Left lung (tissue), 14 donors: ENCODE results near the gene CCDC152. TPM values are rescaled to one million over a fixed set of nuclear protein-coding genes. Genes with fewer than 3 reads are reported as not detected.

Source experiments
- ATAC-seq: fragments of 200-7000 bp; cut with Tn5 transposase; one replicate; pipeline ENCODE4 v1.9.1; 2020; ENCODE audit warnings: moderate library complexity
- DNase-seq, 4 donors: peaks; one replicate each; pipeline ENCODE4 v3.0.0-alpha.2; 2013 to 2020
- H3K27ac ChIP-seq, 2 donors: fragments of 200-600 bp; sonication (generic) in 1 of 2; one replicate each; pipeline versions ENCODE4 v1.5.0 to v1.8.0; 2020 to 2021
- H3K27me3 ChIP-seq, 2 donors: fragments of 200-600 bp; sonication (generic) in 1 of 2; one replicate each; pipeline versions ENCODE4 v1.5.0 to v1.8.0; 2020 to 2021
- H3K36me3 ChIP-seq, 2 donors: fragments of 200-600 bp; sonication (generic) in 1 of 2; one replicate each; pipeline versions ENCODE4 v1.5.0 to v1.8.0; 2020 to 2021
- H3K4me1 ChIP-seq, 2 donors: fragments of 200-600 bp; one replicate each; pipeline ENCODE4 v1.8.0; 2021
- H3K4me3 ChIP-seq, 2 donors: fragments of 200-600 bp; sonication (generic) in 1 of 2; one replicate each; pipeline versions ENCODE4 v1.5.0 to v1.8.0; 2020 to 2021; ENCODE audit warnings: mild to moderate bottlenecking in 1 of 2
- H3K9me3 ChIP-seq, 2 donors: fragments of 200-600 bp; sonication (generic) in 1 of 2; one replicate each; pipeline versions ENCODE4 v1.5.0 to v1.8.0; 2020 to 2021
- intact Hi-C, 2 donors: fragments of 100-400 bp; cut with DNase I; formaldehyde crosslinking; loops; one replicate each; pipeline versions ENCODE4 v1.11.2 to v1.14.2; 2022
- long read RNA-seq, 12 donors: library from polyadenylated mRNA in 2 of 12; unstranded in 2 of 12; transcript quantifications; one replicate each; pipeline ENCODE4 v2.0.0 and lab custom pipeline, GENCODE V29; 2019 to 2026
- polyA plus RNA-seq, 6 donors: library from polyadenylated mRNA; unstranded; fragments of 120-200 nt; gene quantifications; one replicate each; pipeline ENCODE4 v1.2.1, GENCODE V29; 2013; ENCODE audit not compliant: insufficient read length in 6 of 6
- total RNA-seq, 2 donors: library from RNA; stranded (reverse); fragmentation: NEBNext Ultra II Directional; extraction: Animal tissue kit (Norgen Biotek cat#: 25700); gene quantifications; one replicate each; pipeline ENCODE4 v1.2.1, GENCODE V29; 2021
- TF ChIP-seq, protein P1 (sequence below), 2 donors: fragments of 200-600 bp; sonication (generic) in 1 of 2; IDR thresholded peaks; one replicate each; pipeline versions ENCODE4 v1.5.0 to v1.8.0; 2021; ENCODE audit warnings: antibody characterized with exemption in 2 of 2
- donor health status: DM: no; HTN: yes; CAD: no.
- donor health status: DM: no; HTN: no; CAD: no.

The CCDC152 gene
- total RNA-seq (1 to 10 TPM in 1 of 2 donors, under 1 TPM in 1; 0.96 to 1.2 TPM), polyA plus RNA-seq (10 to 100 TPM; 14.2 to 37.8 (median 23.8) TPM)
- long read RNA-seq, donor 1 = 0 reads
- long read RNA-seq, donor 2, partial matches to known transcripts = 212 of 496 reads
- long read RNA-seq, donor 2, other reads (novel, unspliced or antisense) = 284 of 496 reads
- long read RNA-seq, donor 3, partial matches to known transcripts = 418 of 444 reads
- long read RNA-seq, donor 3, other reads (novel, unspliced or antisense) = 25 of 444 reads
- long read RNA-seq, donor 4, partial matches to known transcripts = 2 of 7 reads
- long read RNA-seq, donor 4, other reads (novel, unspliced or antisense) = 5 of 7 reads
- long read RNA-seq, donor 5, partial matches to known transcripts = 0 of 2 reads
- long read RNA-seq, donor 5, other reads (novel, unspliced or antisense) = 0 of 2 reads
- long read RNA-seq, donor 6, partial matches to known transcripts = 2,236 of 2,283 reads
- long read RNA-seq, donor 6, other reads (novel, unspliced or antisense) = 46 of 2,283 reads
- long read RNA-seq, donor 7, partial matches to known transcripts = 153 of 473 reads
- long read RNA-seq, donor 7, other reads (novel, unspliced or antisense) = 320 of 473 reads
- long read RNA-seq, donor 8, partial matches to known transcripts = 253 of 270 reads
- long read RNA-seq, donor 8, other reads (novel, unspliced or antisense) = 16 of 270 reads
- long read RNA-seq, donor 9 = 0 reads
- long read RNA-seq, donor 10 = 0 reads
- long read RNA-seq, donor 11, partial matches to known transcripts = 43 of 44 reads
- long read RNA-seq, donor 11, other reads (novel, unspliced or antisense) = 0 of 44 reads
- long read RNA-seq, donor 12, partial matches to known transcripts = 325 of 342 reads
- long read RNA-seq, donor 12, other reads (novel, unspliced or antisense) = 17 of 342 reads

DNA sequence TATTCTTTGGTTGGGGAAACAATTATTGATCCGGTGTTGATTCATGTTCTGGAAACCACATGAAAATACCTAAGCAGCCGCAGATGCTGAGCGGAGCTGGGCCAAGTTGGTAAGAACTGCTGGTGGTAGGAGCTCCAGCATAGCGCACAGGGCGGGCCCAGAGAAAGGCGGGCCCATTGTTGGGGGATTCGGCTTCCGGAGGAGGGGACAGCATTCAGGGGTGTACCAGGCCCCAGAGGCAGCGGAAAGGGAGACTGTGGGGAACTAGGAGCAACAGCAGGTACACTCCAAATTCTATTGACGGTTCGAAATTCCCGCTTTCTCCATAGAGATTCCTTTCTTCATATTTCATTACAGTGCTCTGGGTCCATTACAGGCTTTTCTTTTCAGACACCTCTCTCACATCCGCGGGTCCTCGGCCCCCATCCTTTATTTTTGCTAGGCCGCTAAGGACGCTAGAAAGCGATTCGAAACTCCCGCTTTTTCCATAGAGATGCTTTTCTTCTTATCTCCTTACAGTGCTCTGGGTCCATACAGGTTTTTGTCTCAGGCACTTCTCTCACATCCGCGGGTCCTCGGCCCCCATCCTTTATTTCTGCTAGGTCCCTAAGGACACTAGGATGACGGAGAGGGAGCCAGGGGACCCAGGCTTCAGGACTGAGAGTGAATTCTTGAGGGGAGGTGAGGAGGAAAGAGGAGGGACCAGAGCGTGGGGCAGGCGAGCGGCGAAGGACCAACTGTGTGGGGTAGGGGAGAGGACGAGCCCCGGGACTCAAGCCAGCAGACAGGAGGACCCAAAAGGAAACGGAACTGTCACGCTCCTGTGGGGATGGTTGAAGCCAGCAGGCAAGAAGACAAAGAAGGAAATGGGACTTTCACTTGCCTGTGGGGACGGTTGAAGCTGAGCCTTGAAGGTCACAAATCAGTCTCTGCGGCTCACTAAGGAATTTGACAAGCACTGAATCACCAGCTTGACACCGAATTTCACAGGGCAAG is at the start of gene CCDC152:
Gene CCDC152 (plus strand): TSS at position 213 of the 996 bp plus-strand sequence. CDS start 2,304 bp downstream, outside the sequence.
- H3K27me3 ChIP-seq = peaks cover 9 to 14% of the 10 kb centered on the region in 2 donors
- intact Hi-C loops = no loop called here
- ATAC-seq = peak; percentile 21
- H3K9me3 ChIP-seq = no peaks in the 10 kb centered on the region
- no peaks in the 10 kb centered on the region for H3K36me3 ChIP-seq
- DNase-seq = peak in 3 of 4 donors; percentile 9 to 58 (median 20)
- TF ChIP-seq, protein P1, sequence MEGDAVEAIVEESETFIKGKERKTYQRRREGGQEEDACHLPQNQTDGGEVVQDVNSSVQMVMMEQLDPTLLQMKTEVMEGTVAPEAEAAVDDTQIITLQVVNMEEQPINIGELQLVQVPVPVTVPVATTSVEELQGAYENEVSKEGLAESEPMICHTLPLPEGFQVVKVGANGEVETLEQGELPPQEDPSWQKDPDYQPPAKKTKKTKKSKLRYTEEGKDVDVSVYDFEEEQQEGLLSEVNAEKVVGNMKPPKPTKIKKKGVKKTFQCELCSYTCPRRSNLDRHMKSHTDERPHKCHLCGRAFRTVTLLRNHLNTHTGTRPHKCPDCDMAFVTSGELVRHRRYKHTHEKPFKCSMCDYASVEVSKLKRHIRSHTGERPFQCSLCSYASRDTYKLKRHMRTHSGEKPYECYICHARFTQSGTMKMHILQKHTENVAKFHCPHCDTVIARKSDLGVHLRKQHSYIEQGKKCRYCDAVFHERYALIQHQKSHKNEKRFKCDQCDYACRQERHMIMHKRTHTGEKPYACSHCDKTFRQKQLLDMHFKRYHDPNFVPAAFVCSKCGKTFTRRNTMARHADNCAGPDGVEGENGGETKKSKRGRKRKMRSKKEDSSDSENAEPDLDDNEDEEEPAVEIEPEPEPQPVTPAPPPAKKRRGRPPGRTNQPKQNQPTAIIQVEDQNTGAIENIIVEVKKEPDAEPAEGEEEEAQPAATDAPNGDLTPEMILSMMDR (IDR thresholded peaks at IDR 0.05) = no peak
- peaks cover 0 to 3% of the 10 kb centered on the region in 2 donors for H3K4me1 ChIP-seq
- peak within 1 kb of the TSS; percentile 4 to 28 for H3K4me3 ChIP-seq
- no peak within 1 kb of the TSS for H3K27ac ChIP-seq

DNA sequence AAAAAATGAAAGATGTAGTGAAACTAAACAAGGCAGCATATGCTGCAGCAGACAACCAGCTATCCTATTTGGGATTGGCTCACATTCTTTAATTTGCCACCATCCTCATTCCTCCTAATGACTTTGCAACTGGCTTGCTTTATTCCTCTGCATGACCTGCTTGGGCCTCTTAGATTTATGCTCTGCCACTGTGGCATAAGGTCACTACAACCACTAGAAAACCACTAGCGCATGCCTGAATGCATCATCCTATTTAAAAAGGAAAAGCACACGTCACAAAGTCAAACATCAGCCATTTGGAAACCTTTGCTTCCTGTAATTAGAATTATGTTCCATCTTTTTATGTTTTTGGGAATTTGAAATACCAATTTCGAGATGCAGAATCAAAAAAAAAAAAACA is 40.8 kb upstream of the CCDC152 start:
- H3K4me1 ChIP-seq = no peaks in the 10 kb centered on the region
- no peak overlapping the region for H3K4me3 ChIP-seq
- intact Hi-C loops = no loop called here
- TF ChIP-seq, protein P1 (IDR thresholded peaks at IDR 0.05) = no peak
- H3K9me3 ChIP-seq = no peaks in the 10 kb centered on the region
- ATAC-seq = no peak
- no peak for DNase-seq
- H3K36me3 ChIP-seq = no peaks in the 10 kb centered on the region
- no peaks in the 10 kb centered on the region for H3K27me3 ChIP-seq
- no peak overlapping the region for H3K27ac ChIP-seq

GRCh38 chr5:42718591-42718990 is 38.0 kb upstream of the CCDC152 start:
- no peak for ATAC-seq
- Histone ChIP-seq H3K27ac (no peak overlapping the region), H3K27me3 (no peaks in the 10 kb centered on the region), H3K4me1 (peaks cover 0 to 6% of the 10 kb centered on the region in 2 donors), H3K36me3 (no peaks in the 10 kb centered on the region), H3K9me3 (no peaks in the 10 kb centered on the region), H3K4me3 (no peak overlapping the region)
- intact Hi-C loops = no loop called here
- TF ChIP-seq, protein P1 (IDR thresholded peaks at IDR 0.05) = no peak
- no peak for DNase-seq

- TF ChIP-seq, protein P1 (IDR thresholded peaks at IDR 0.05) = no peak
- H3K27me3 ChIP-seq = no peaks in the 10 kb centered on the region
- no peaks in the 10 kb centered on the region for H3K9me3 ChIP-seq
- intact Hi-C loops = no loop called here
- no peak overlapping the region for H3K4me3 ChIP-seq
- H3K27ac ChIP-seq = no peak overlapping the region
- H3K36me3 ChIP-seq = no peaks in the 10 kb centered on the region
- DNase-seq (no peak), ATAC-seq (no peak)
- H3K4me1 ChIP-seq = peaks cover 0 to 6% of the 10 kb centered on the region in 2 donors
These were observed 37.6 kb upstream of the CCDC152 start for GRCh38 chr5:42719034-42719433.
